ENCODE results near the gene HTR5A.
"Not testable (repeated sequence)": the region's sequence is repeated elsewhere in the genome, so short reads cannot be mapped to it uniquely, and the experiment has no call there.

HTR5A gene

GRCh38 chr7:155069992-155070751, at the start of gene HTR5A:
Gene HTR5A (plus strand): TSS chr7:155070324. CDS start chr7:155070900, 576 bp downstream.
- H3K27ac ChIP-seq (ENCODE audit: low read depth, low read length) = no peak within 1 kb of the TSS
- H3K9me3 ChIP-seq (ENCODE audit: control insufficient read depth in 5 of 5, low read length in 5 of 5) = no peaks in the 10 kb centered on the region
- no peak within 1 kb of the TSS for H3K4me3 ChIP-seq (ENCODE audit: low read depth in 1 of 5, low read length in 5 of 5)
- no peaks in the 10 kb centered on the region for H3K36me3 ChIP-seq (ENCODE audit: control insufficient read depth in 5 of 5, insufficient read depth in 5 of 5, low read length in 5 of 5)
- H3K4me1 ChIP-seq (ENCODE audit: control insufficient read depth in 5 of 5, insufficient read depth in 5 of 5, low read length in 5 of 5) = peaks cover 0 to 5% (median 0%) of the 10 kb centered on the region in 5 donors
- H3K27me3 ChIP-seq (ENCODE audit: control insufficient read depth in 5 of 5, insufficient read depth in 4 of 5, low read length in 5 of 5) = peaks cover 3 to 13% (median 10%) of the 10 kb centered on the region in 5 donors
- no peak within 1 kb of the TSS for H3K9ac ChIP-seq (ENCODE audit: low read length in 5 of 5)

GRCh38 chr7:155020996-155021395, 49.1 kb upstream of the HTR5A start:
- H3K36me3 ChIP-seq (ENCODE audit: control insufficient read depth in 5 of 5, insufficient read depth in 5 of 5, low read length in 5 of 5) = no peaks in the 10 kb centered on the region
- no peak overlapping the region for H3K4me3 ChIP-seq (ENCODE audit: low read depth in 1 of 5, low read length in 5 of 5)
- H3K27ac ChIP-seq (ENCODE audit: low read depth, low read length) = no peak overlapping the region
- no peaks in the 10 kb centered on the region for H3K27me3 ChIP-seq (ENCODE audit: control insufficient read depth in 5 of 5, insufficient read depth in 4 of 5, low read length in 5 of 5)
- no peaks in the 10 kb centered on the region for H3K9me3 ChIP-seq (ENCODE audit: control insufficient read depth in 5 of 5, low read length in 5 of 5)
- H3K4me1 ChIP-seq (ENCODE audit: control insufficient read depth in 5 of 5, insufficient read depth in 5 of 5, low read length in 5 of 5) = no peaks in the 10 kb centered on the region
- H3K9ac ChIP-seq (ENCODE audit: low read length in 5 of 5) = no peak overlapping the region

GRCh38 chr7:155021699-155022145, 48.4 kb upstream of the HTR5A start:
- no peaks in the 10 kb centered on the region for H3K9me3 ChIP-seq (ENCODE audit: control insufficient read depth in 5 of 5, low read length in 5 of 5)
- H3K27me3 ChIP-seq (ENCODE audit: control insufficient read depth in 5 of 5, insufficient read depth in 4 of 5, low read length in 5 of 5) = no peaks in the 10 kb centered on the region
- no peak overlapping the region for H3K27ac ChIP-seq (ENCODE audit: low read depth, low read length)
- no peak overlapping the region for H3K4me3 ChIP-seq (ENCODE audit: low read depth in 1 of 5, low read length in 5 of 5)
- no peak overlapping the region for H3K9ac ChIP-seq (ENCODE audit: low read length in 5 of 5)
- no peaks in the 10 kb centered on the region for H3K4me1 ChIP-seq (ENCODE audit: control insufficient read depth in 5 of 5, insufficient read depth in 5 of 5, low read length in 5 of 5)
- H3K36me3 ChIP-seq (ENCODE audit: control insufficient read depth in 5 of 5, insufficient read depth in 5 of 5, low read length in 5 of 5) = no peaks in the 10 kb centered on the region

GRCh38 chr7:155027879-155028278, 42.2 kb upstream of the HTR5A start:
- Histone ChIP-seq H3K4me3 (ENCODE audit: low read depth in 1 of 5, low read length in 5 of 5) (no peak overlapping the region), H3K4me1 (ENCODE audit: control insufficient read depth in 5 of 5, insufficient read depth in 5 of 5, low read length in 5 of 5) (no peaks in the 10 kb centered on the region), H3K36me3 (ENCODE audit: control insufficient read depth in 5 of 5, insufficient read depth in 5 of 5, low read length in 5 of 5) (no peaks in the 10 kb centered on the region), H3K27ac (ENCODE audit: low read depth, low read length) (no peak overlapping the region), H3K9me3 (ENCODE audit: control insufficient read depth in 5 of 5, low read length in 5 of 5) (no peaks in the 10 kb centered on the region), H3K27me3 (ENCODE audit: control insufficient read depth in 5 of 5, insufficient read depth in 4 of 5, low read length in 5 of 5) (no peaks in the 10 kb centered on the region), H3K9ac (ENCODE audit: low read length in 5 of 5) (no peak overlapping the region)

GRCh38 chr7:155032978-155033377, 37.1 kb upstream of the HTR5A start:
- no peak overlapping the region for H3K4me3 ChIP-seq (ENCODE audit: low read depth in 1 of 5, low read length in 5 of 5)
- no peaks in the 10 kb centered on the region for H3K36me3 ChIP-seq (ENCODE audit: control insufficient read depth in 5 of 5, insufficient read depth in 5 of 5, low read length in 5 of 5)
- peaks cover 0 to 2% (median 0%) of the 10 kb centered on the region in 5 donors for H3K27me3 ChIP-seq (ENCODE audit: control insufficient read depth in 5 of 5, insufficient read depth in 4 of 5, low read length in 5 of 5)

GRCh38 chr7:155034495-155034894, 35.6 kb upstream of the HTR5A start:
- H3K4me3 ChIP-seq (ENCODE audit: low read depth in 1 of 5, low read length in 5 of 5); H3K9me3 ChIP-seq (ENCODE audit: control insufficient read depth in 5 of 5, low read length in 5 of 5); H3K27me3 ChIP-seq (ENCODE audit: control insufficient read depth in 5 of 5, insufficient read depth in 4 of 5, low read length in 5 of 5); H3K9ac ChIP-seq (ENCODE audit: low read length in 5 of 5); H3K36me3 ChIP-seq (ENCODE audit: control insufficient read depth in 5 of 5, insufficient read depth in 5 of 5, low read length in 5 of 5); H3K4me1 ChIP-seq (ENCODE audit: control insufficient read depth in 5 of 5, insufficient read depth in 5 of 5, low read length in 5 of 5); H3K27ac ChIP-seq (ENCODE audit: low read depth, low read length): not testable (repeated sequence)

More at GRCh38 chr7:155032978-155033377, 37.1 kb upstream of the HTR5A start:
- Histone ChIP-seq H3K27ac (ENCODE audit: low read depth, low read length) (no peak overlapping the region), H3K4me1 (ENCODE audit: control insufficient read depth in 5 of 5, insufficient read depth in 5 of 5, low read length in 5 of 5) (no peaks in the 10 kb centered on the region), H3K9me3 (ENCODE audit: control insufficient read depth in 5 of 5, low read length in 5 of 5) (no peaks in the 10 kb centered on the region), H3K9ac (ENCODE audit: low read length in 5 of 5) (no peak overlapping the region)

GRCh38 chr7:155038335-155038734, 31.8 kb upstream of the HTR5A start:
- peaks cover 0 to 3% (median 0%) of the 10 kb centered on the region in 5 donors for H3K9me3 ChIP-seq (ENCODE audit: control insufficient read depth in 5 of 5, low read length in 5 of 5)
- H3K4me3 ChIP-seq (ENCODE audit: low read depth in 1 of 5, low read length in 5 of 5) = no peak overlapping the region
- no peak overlapping the region for H3K9ac ChIP-seq (ENCODE audit: low read length in 5 of 5)
- H3K36me3 ChIP-seq (ENCODE audit: control insufficient read depth in 5 of 5, insufficient read depth in 5 of 5, low read length in 5 of 5) = no peaks in the 10 kb centered on the region
- H3K27me3 ChIP-seq (ENCODE audit: control insufficient read depth in 5 of 5, insufficient read depth in 4 of 5, low read length in 5 of 5) = peaks cover 0 to 4% (median 3%) of the 10 kb centered on the region in 5 donors
- no peak overlapping the region for H3K27ac ChIP-seq (ENCODE audit: low read depth, low read length)
- H3K4me1 ChIP-seq (ENCODE audit: control insufficient read depth in 5 of 5, insufficient read depth in 5 of 5, low read length in 5 of 5) = no peaks in the 10 kb centered on the region

- no peak overlapping the region for H3K27ac ChIP-seq (ENCODE audit: low read depth, low read length)
Observed at GRCh38 chr7:155043756-155044155, 26.4 kb upstream of the HTR5A start.

GRCh38 chr7:155048006-155048405, 22.1 kb upstream of the HTR5A start:
- H3K4me3 ChIP-seq (ENCODE audit: low read depth in 1 of 5, low read length in 5 of 5) = no peak overlapping the region

More at GRCh38 chr7:155043756-155044155, 26.4 kb upstream of the HTR5A start:
- Histone ChIP-seq H3K4me1 (ENCODE audit: control insufficient read depth in 5 of 5, insufficient read depth in 5 of 5, low read length in 5 of 5) (no peaks in the 10 kb centered on the region), H3K4me3 (ENCODE audit: low read depth in 1 of 5, low read length in 5 of 5) (no peak overlapping the region), H3K9ac (ENCODE audit: low read length in 5 of 5) (no peak overlapping the region), H3K36me3 (ENCODE audit: control insufficient read depth in 5 of 5, insufficient read depth in 5 of 5, low read length in 5 of 5) (no peaks in the 10 kb centered on the region), H3K9me3 (ENCODE audit: control insufficient read depth in 5 of 5, low read length in 5 of 5) (peaks cover 0 to 3% (median 2%) of the 10 kb centered on the region in 5 donors), H3K27me3 (ENCODE audit: control insufficient read depth in 5 of 5, insufficient read depth in 4 of 5, low read length in 5 of 5) (peaks cover 0 to 4% (median 3%) of the 10 kb centered on the region in 5 donors)

GRCh38 chr7:155051355-155051754, 18.8 kb upstream of the HTR5A start:
- H3K9ac ChIP-seq (ENCODE audit: low read length in 5 of 5) = no peak overlapping the region
- no peak overlapping the region for H3K4me3 ChIP-seq (ENCODE audit: low read depth in 1 of 5, low read length in 5 of 5)
- no peaks in the 10 kb centered on the region for H3K4me1 ChIP-seq (ENCODE audit: control insufficient read depth in 5 of 5, insufficient read depth in 5 of 5, low read length in 5 of 5)
- H3K36me3 ChIP-seq (ENCODE audit: control insufficient read depth in 5 of 5, insufficient read depth in 5 of 5, low read length in 5 of 5) = no peaks in the 10 kb centered on the region
- H3K27ac ChIP-seq (ENCODE audit: low read depth, low read length) = no peak overlapping the region
- peaks cover 0 to 3% (median 0%) of the 10 kb centered on the region in 5 donors for H3K27me3 ChIP-seq (ENCODE audit: control insufficient read depth in 5 of 5, insufficient read depth in 4 of 5, low read length in 5 of 5)
- H3K9me3 ChIP-seq (ENCODE audit: control insufficient read depth in 5 of 5, low read length in 5 of 5) = no peaks in the 10 kb centered on the region

More at GRCh38 chr7:155048006-155048405, 22.1 kb upstream of the HTR5A start:
- Histone ChIP-seq H3K27ac (ENCODE audit: low read depth, low read length) (no peak overlapping the region), H3K9ac (ENCODE audit: low read length in 5 of 5) (no peak overlapping the region), H3K4me1 (ENCODE audit: control insufficient read depth in 5 of 5, insufficient read depth in 5 of 5, low read length in 5 of 5) (no peaks in the 10 kb centered on the region), H3K9me3 (ENCODE audit: control insufficient read depth in 5 of 5, low read length in 5 of 5) (peaks cover 0 to 2% (median 0%) of the 10 kb centered on the region in 5 donors), H3K27me3 (ENCODE audit: control insufficient read depth in 5 of 5, insufficient read depth in 4 of 5, low read length in 5 of 5) (no peaks in the 10 kb centered on the region), H3K36me3 (ENCODE audit: control insufficient read depth in 5 of 5, insufficient read depth in 5 of 5, low read length in 5 of 5) (no peaks in the 10 kb centered on the region)

All from subcutaneous abdominal adipose tissue (tissue), 5 donors.